ENCODE measurements around the gene PABPC1L. TPM values are rescaled to one million over a fixed set of nuclear protein-coding genes. Genes with fewer than 3 reads are reported as not detected.

PABPC1L gene
- total RNA-seq, 1 donor from 2014 or later = 45.3 TPM

DNA sequence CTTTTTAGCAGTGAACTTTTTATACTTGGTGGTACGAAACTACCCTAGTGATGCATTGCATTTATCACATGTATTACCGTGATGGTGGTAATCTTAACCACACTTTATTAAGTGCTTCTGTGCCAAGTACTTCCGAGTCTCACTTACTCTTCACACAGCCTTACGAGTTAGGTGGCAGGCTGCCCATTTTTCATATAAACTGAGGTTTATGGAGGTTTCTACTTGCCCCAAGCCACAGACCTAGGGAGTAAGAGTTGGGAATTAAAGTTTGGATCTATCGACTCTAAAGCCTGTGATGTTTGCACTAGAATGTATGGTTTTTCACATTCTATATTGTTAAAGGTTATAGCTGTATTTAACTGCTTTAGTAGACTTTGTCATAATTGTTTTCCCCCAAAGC is 5.5 kb upstream of the PABPC1L start:
- Histone ChIP-seq H2AFZ (replicated peaks) (no peak overlapping the region), H3K79me2 (ENCODE audit: low read depth) (peaks cover 38% of the 10 kb centered on the region), H3K9ac (no peak overlapping the region), H3K9me3 (ENCODE audit: low read depth) (no peaks in the 10 kb centered on the region), H4K20me1 (ENCODE audit: low read depth) (peaks cover 54% of the 10 kb centered on the region), H3K4me1 (no peaks in the 10 kb centered on the region), H3F3A (ENCODE audit: low read depth) (peaks cover 26% of the 10 kb centered on the region), H3K27ac (no peak overlapping the region), H3K4me3 (no peak overlapping the region), H3K36me3 (peaks cover 27% of the 10 kb centered on the region), H3K4me2 (no peak overlapping the region), H3K27me3 (no peaks in the 10 kb centered on the region)
- H3K36me3 Mint-ChIP-seq = peaks cover 14% of the 10 kb centered on the region
- no peaks in the 10 kb centered on the region for H3K9me3 Mint-ChIP-seq
- no peaks in the 10 kb centered on the region for H3K27me3 Mint-ChIP-seq (ENCODE audit: insufficient read depth, low read depth)
- peaks cover 5% of the 10 kb centered on the region for H3K4me1 Mint-ChIP-seq
- H3K4me3 Mint-ChIP-seq = no peak overlapping the region
- DNase-seq (ENCODE audit: low spot score) = no peak
- TF ChIP-seq EZH2 (IDR thresholded peaks at IDR 0.05) (no peak), EZH2phosphoT487 (IDR thresholded peaks at IDR 0.05) (no peak)
- TF ChIP-seq, protein P1, sequence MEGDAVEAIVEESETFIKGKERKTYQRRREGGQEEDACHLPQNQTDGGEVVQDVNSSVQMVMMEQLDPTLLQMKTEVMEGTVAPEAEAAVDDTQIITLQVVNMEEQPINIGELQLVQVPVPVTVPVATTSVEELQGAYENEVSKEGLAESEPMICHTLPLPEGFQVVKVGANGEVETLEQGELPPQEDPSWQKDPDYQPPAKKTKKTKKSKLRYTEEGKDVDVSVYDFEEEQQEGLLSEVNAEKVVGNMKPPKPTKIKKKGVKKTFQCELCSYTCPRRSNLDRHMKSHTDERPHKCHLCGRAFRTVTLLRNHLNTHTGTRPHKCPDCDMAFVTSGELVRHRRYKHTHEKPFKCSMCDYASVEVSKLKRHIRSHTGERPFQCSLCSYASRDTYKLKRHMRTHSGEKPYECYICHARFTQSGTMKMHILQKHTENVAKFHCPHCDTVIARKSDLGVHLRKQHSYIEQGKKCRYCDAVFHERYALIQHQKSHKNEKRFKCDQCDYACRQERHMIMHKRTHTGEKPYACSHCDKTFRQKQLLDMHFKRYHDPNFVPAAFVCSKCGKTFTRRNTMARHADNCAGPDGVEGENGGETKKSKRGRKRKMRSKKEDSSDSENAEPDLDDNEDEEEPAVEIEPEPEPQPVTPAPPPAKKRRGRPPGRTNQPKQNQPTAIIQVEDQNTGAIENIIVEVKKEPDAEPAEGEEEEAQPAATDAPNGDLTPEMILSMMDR (IDR thresholded peaks at IDR 0.05) = no peak
- no peak overlapping the region for H3K27ac Mint-ChIP-seq

DNA sequence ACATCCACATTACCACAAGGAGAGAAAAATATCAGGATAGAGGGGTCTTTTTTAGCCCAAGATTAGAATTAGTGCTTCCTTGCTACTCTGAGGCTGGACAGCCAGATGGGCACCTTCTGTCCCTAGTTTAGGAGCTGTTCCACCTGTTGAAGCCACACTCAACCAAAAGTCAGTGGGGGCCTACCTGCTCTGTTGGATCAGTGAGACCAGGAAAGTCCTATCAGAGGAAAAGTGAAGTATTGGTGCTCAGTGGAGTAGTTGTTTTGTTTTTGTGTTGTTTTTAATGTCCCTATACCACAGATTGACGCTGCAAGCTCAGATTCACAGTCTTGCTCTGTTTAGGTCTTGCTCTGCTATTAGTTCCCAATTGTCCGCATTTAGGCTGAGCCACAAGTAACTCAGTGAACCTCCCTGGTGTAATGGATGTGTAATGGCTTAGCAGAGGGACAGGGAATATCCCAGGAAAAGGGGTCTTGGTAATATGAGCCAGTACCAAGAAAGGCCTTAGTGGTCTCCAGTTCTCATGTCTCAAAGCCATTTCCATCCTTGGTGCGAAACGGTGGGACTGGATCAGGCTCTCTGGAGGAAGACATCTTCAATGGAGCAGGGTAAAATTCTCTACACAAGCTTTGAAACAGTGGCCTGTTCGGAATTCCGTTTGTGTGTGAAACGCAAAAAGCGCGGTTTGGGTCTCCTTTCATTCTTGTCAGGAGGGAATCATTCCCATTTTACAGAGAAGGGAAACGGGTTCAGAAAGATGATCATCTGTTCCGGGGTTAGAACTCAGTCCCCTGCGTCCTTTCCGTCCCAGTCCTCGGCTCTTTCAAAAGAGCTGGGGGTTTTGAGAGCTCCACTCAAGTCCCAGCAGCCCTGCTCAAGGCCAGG is 631 bp upstream of the PABPC1L start:
- peak; percentile 23 for DNase-seq (ENCODE audit: low spot score)
- H2AFZ ChIP-seq (replicated peaks) = no peak overlapping the region
- peak overlapping the region; percentile 87 for H3K4me3 Mint-ChIP-seq
- peaks cover 7% of the 10 kb centered on the region for H3K79me2 ChIP-seq (ENCODE audit: low read depth)
- no peaks in the 10 kb centered on the region for H3K27me3 Mint-ChIP-seq (ENCODE audit: insufficient read depth, low read depth)
- peaks cover 14% of the 10 kb centered on the region for H3K36me3 Mint-ChIP-seq
- H3K27ac ChIP-seq = no peak overlapping the region
- peaks cover 24% of the 10 kb centered on the region for H4K20me1 ChIP-seq (ENCODE audit: low read depth)
- peak overlapping the region; percentile 48 for H3K27ac Mint-ChIP-seq
- peaks cover 13% of the 10 kb centered on the region for H3K4me1 Mint-ChIP-seq
- TF ChIP-seq, protein P1 (IDR thresholded peaks at IDR 0.05) = no peak
- no peak for TF ChIP-seq EZH2 (IDR thresholded peaks at IDR 0.05)
- TF ChIP-seq EZH2phosphoT487 (IDR thresholded peaks at IDR 0.05) = no peak
- no peaks in the 10 kb centered on the region for H3K27me3 ChIP-seq
- H3K4me1 ChIP-seq = peaks cover 8% of the 10 kb centered on the region
- H3K4me2 ChIP-seq = peak overlapping the region; percentile 92
- no peaks in the 10 kb centered on the region for H3K9me3 ChIP-seq (ENCODE audit: low read depth)
- peak overlapping the region; percentile 91 for H3K4me3 ChIP-seq
- H3F3A ChIP-seq (ENCODE audit: low read depth) = peaks cover 45% of the 10 kb centered on the region
- H3K9ac ChIP-seq = no peak overlapping the region
- H3K9me3 Mint-ChIP-seq = no peaks in the 10 kb centered on the region
- peaks cover 10% of the 10 kb centered on the region for H3K36me3 ChIP-seq

DNA sequence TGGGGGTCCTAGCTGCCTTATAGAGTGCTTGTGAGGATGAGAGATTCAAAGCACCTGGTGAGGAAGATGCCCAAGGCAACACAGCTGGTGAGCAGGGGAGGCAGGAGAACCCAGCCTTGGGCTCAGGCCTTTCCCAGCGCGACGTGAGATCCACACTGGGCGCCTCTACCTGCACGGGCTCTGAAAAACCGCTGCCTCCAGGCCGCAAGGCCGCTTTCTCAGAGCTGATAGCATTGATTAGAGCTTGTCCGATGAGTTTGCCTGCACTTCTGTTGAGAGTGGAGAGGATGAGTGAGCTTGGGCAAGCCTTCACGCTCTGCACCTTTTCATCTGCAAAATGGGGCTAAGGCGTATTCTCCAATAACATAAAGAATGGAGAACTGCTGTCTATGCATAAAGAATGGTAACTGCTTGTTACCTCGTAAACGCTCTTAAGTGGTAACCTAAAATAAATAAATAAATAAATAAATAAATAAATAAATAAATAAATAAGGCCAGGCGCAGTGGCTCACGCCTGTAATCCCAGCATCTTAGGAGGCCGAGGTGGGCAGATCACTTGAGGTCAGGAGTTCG is 916 bp downstream of the PABPC1L start:
- no peak overlapping the region for H3K27ac ChIP-seq
- DNase-seq (ENCODE audit: low spot score) = peak; percentile 31
- peak overlapping the region; percentile 92 for H3K4me2 ChIP-seq
- peaks cover 40% of the 10 kb centered on the region for H3F3A ChIP-seq (ENCODE audit: low read depth)
- H3K4me1 ChIP-seq = peaks cover 8% of the 10 kb centered on the region
- peak overlapping the region; percentile 59 for H2AFZ ChIP-seq (replicated peaks)
- Mint-ChIP-seq H3K27ac (no peak overlapping the region), H3K4me3 (peak overlapping the region; percentile 87), H3K27me3 (ENCODE audit: insufficient read depth, low read depth) (no peaks in the 10 kb centered on the region), H3K4me1 (peaks cover 13% of the 10 kb centered on the region), H3K9me3 (no peaks in the 10 kb centered on the region), H3K36me3 (peaks cover 8% of the 10 kb centered on the region)
- no peaks in the 10 kb centered on the region for H3K9me3 ChIP-seq (ENCODE audit: low read depth)
- H4K20me1 ChIP-seq (ENCODE audit: low read depth) = peaks cover 22% of the 10 kb centered on the region
- H3K79me2 ChIP-seq (ENCODE audit: low read depth) = peaks cover 7% of the 10 kb centered on the region
- TF ChIP-seq EZH2 (IDR thresholded peaks at IDR 0.05) (no peak), EZH2phosphoT487 (IDR thresholded peaks at IDR 0.05) (no peak)
- TF ChIP-seq, protein P1 (IDR thresholded peaks at IDR 0.05) = no peak
- no peaks in the 10 kb centered on the region for H3K27me3 ChIP-seq
- H3K4me3 ChIP-seq = peak overlapping the region; percentile 91
- H3K36me3 ChIP-seq = peaks cover 5% of the 10 kb centered on the region
- H3K9ac ChIP-seq = no peak overlapping the region

Measured in neural progenitor cell (in vitro differentiated cells).